HG02852 (cell line): Measurements from ENCODE around the gene MARF1.
"Not testable (repeated sequence)": the region's sequence is repeated elsewhere in the genome, so short reads cannot be mapped to it uniquely, and the experiment has no call there.

Experiments used
- ATAC-seq: cut with Tn5 transposase; IDR thresholded peaks from one replicate; pipeline ENCODE4 v1.9.1; 2021; ENCODE audit warnings: mild to moderate bottlenecking, moderate library complexity; ENCODE audit not compliant: unreplicated experiment

The MARF1 gene

DNA sequence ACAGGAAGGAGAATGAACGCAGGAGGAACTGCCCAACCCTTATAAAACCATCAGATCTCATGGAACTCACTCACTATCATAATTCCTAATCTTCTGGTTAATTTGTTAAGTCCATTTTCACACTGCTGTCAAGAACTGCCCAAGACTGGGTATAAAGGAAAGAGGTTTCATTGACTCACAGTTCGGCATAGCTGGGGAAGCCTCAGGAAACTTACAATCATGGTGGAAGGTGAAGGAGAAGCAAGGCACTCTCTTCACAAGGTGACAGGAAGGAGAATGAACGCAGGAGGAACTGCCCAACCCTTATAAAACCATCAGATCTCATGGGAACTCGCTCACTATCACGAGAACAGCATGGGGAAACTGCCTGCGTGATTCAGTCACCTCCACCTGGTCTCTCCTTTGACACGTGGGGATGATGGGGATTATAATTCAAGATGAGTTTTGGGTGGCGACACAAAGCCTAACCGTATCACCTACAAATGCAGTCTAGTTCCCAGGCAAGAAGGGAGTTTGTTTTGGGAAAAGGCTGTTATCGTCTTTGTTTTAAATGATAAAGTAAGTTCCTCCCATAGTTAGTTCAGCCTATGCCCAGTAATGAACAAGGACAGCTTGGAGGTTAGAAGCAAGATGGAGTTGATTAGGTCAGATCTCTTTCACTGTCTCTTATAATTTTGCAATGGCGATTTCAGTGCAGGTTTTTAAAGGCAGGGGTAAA lies 68.9 kb downstream of the MARF1 start:
- ATAC-seq = not testable (repeated sequence)

DNA sequence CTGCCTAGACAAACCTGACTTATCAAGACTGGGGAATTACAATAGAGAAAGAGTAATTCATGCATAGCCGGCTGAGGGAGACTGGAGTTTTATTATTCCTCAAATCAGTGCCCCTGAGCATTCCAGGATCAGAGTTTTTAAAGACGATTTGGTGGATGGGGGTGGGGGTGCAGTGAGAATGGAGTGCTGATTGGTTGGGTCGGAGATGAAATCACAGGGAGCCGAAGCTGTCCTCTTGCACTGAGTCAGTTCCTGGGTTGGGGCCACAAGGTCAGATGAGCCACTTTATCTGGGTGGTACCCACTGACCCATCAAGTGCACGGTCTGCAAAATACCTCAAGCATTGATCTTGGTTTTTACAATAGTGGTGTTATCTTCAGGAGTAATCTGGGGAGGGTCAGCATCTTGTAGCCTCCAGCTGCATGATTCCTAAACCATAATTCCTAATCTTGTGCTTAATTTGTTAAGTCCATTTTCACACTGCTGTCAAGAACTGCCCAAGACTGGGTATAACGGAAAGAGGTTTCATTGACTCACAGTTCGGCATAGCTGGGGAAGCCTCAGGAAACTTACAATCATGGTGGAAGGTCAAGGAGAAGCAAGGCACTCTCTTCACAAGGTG lies 69.6 kb downstream of the MARF1 start:
- ATAC-seq = no peak

- no peak for ATAC-seq
Measured at GRCh38 chr16:15572329-15573001, 70.5 kb downstream of the MARF1 start.

GRCh38 chr16:15571557-15571956 lies 71.4 kb downstream of the MARF1 start:
- ATAC-seq = no peak

DNA sequence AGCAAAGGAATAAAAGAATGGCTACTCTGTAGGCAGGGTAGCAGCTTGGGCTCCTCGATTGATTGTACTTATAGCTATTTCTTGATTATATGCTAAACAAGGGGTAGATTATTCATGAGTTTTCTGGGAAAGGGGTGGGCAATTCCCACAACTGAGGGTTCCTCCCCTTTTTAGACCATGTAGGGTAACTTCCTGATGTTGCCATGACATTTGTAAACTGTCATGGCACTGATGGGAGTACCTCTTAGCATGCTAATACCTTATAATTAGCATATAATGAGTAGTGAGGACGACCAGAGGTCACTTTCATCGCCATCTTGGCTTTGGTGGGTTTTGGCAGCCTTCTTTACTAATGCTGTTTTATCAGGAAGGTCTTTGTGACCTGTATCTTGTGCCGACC lies 72.3 kb downstream of the MARF1 start:
- ATAC-seq = not testable (repeated sequence)

- ATAC-seq = no peak
Measured at GRCh38 chr16:15567823-15568222, 75.1 kb downstream of the MARF1 start.

DNA sequence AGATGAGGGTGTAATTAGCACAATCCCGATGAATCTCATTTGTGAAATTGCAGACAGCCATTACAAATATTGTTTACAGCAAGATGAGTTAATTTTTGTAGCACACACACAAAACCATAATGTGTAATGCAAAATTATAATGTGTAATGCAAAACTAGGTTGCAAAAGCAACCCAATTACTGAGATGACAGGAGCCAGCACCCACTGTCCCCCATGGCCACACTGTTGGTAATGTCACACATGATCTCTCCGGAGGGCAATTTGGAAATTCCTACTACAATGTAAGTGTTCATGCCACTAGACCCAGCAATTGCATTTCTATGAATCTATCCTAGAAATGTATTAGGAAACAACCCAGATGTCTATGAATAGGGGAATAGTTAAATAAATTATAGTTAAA lies 76.9 kb downstream of the MARF1 start:
- ATAC-seq = no peak

DNA sequence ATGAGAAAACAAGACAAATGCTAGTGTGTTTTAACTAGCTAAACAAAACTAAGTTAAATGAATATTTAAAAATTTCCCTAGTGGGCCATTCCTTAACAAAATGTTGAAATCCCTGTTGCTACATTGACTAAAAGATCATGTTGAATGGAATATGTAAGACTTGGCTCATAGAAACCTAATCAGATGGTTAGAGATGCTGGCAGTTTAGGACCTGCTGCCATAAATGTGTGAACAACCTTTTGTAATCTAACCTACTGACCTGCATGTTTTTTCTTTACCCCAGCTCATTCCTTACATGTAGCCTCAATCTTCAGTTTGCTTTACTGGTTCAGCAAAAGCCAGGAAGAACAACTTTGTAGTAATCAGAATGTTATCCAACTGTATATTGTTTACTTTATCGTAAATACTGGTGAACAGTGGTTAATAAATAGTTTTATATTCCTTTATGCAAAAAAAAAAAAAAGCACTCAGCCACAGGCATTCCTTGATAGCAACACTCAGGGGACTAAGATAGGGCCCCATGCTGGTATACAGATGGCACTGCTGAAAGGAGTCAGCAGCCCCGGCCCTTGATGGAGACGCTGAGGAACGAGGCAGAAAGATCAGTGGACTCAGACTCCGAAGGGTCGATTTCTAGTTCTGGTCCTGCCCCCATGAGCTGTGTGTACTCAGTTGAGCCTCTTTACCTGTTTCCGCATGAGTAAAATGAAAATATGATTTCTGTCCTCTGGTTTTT lies 78.2 kb downstream of the MARF1 start:
- no peak for ATAC-seq

DNA sequence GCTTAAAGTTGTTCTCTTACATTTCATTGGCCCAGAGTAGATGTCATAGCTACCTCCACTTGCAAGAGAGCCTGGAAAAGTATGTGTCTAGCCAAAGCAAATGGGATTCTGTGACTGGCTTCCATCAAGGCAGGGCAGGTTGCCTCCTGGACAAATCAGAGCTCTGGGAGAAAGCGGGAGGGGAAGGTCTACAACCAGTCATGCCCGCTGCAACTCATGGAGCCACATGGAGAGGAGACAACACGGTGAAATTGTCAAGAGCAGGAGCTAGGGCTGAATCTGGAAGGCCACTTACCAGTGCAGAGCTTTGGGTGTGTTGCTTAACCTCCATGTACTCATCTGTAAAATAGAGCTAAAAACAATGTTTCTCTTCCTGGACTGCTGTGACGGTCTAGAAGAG lies 83.8 kb downstream of the MARF1 start:
- no peak for ATAC-seq

- ATAC-seq = no peak
Measured at GRCh38 chr16:15557258-15557657, 85.7 kb downstream of the MARF1 start.

GRCh38 chr16:15556130-15556529 lies 86.8 kb downstream of the MARF1 start:
- ATAC-seq = no peak

DNA sequence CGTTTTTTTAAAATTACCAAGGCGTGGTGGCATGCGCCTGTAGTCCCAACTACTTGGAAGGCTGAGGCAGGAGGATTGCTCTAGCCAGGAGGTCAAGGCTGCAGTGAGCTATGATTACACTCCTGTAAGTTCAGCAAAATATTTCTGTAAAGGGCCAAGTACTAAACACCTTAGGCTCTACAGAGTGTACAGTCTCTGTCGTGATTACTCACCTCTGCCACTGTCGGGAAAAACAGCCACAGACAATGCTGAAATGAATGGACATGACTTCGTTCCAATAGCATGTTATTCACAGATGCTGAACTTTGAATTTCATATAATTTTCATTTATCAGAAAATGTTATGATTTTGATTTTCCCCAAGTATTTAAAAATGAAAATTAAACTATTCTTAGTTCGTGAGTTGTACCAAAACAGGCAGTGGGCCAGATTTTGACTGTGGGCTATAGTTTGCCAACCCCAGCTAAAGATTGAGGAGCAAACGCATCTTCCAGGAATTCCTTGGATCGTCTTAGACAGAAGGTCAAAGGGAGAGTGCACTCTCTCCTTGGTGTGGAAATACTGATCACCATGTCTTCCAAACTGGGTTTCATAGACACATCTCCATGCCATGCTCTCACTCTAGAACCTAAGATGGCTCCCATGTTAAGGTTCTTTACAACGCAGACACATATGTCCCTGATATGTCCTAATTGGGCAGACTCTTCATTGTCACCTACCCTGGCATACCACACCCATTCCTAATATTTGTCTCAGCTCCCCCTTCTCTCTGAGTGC lies 89.5 kb downstream of the MARF1 start:
- no peak for ATAC-seq

- no peak for ATAC-seq
Measured at GRCh38 chr16:15552507-15552906, 90.4 kb downstream of the MARF1 start.

- no peak for ATAC-seq
Measured at GRCh38 chr16:15548482-15548891, 94.5 kb downstream of the MARF1 start.

DNA sequence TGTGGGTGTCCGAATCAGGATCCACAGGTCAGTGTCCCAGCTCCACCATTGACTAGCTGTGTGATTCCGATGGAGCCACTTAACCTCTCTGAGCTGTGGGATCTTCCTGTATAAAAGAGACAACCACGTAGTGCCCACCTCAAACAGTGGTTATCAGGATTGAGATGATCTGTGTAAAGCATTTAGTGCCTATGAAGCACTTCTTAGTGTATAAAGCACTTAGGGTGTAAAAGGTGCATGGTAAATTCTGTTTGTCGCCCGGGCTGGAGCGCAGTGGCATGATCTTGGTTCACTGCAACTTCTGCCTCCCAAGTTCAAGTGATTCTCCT lies 95.2 kb downstream of the MARF1 start:
- no peak for ATAC-seq

DNA sequence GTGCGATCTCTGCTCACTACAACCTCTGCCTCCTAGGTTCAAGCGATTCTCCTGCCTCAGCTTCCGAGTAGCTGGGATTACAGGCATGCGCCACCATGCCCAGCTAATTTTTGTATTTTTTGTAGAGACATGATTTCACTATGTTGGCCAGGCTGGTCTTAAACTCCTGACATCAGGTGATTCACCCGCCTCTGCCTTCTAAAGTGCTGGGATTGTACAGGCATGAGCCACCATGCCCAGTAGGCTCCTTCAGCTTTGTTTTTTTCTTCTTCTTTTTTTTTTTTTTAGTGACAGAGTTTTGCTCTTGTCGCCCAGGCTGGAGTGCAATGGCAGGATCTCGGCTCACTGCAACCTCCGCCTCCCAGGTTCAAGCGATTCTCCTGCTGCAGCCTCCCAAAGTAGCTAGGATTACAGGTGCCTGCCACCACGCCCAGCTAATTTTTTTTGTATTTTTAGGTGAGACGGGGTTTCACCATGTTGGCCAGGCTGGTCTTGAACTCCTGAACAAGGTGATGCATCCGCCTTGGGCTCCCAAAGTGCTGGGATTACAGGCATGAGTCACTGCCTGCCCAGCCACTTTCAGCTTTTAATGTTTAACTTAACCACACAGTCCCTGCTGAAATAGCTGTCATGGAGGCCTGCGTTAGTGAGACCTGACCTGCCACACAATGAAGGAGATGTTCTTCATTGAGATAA lies 95.7 kb downstream of the MARF1 start:
- ATAC-seq = not testable (repeated sequence)

DNA sequence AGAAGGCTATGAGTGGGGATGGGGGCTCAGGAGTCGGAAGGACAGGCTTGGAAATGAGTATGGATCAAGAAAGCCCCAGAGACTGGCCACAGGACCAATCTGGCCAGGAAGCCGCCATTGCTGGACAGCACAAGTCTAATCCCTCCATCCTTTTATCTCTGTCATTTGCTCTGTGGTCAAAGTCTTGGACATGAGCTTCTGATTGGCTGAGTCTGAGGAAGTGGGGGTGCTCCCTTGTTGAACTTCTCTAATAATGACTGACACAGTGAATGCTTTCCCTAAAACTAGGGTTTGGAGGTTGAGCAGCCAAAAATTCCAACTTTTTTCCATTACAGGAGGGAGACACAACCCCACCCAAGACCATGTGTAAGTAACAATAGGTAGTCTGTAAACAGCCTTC lies 97.4 kb downstream of the MARF1 start:
- no peak for ATAC-seq

GRCh38 chr16:15544405-15544804 lies 98.5 kb downstream of the MARF1 start:
- ATAC-seq = no peak
